Fibroblast of the aortic adventitia (primary cell): ENCODE measurements around the gene RCBTB1. TPM values are rescaled to one million over a fixed set of nuclear protein-coding genes. Genes with fewer than 3 reads are reported as not detected.

ENCODE experiments used
- DNase-seq: peaks from one replicate; pipeline ENCODE4 v3.0.0-alpha.2; 2010; ENCODE audit warnings: low read depth
- H3K4me3 ChIP-seq: 2 replicates; pipeline ENCODE4 v1.5.1; 2011; ENCODE audit warnings: low read depth, mild to moderate bottlenecking, control low read depth, low read length, moderate library complexity
- total RNA-seq: library from RNA; depleted of rRNA; stranded (reverse); fragments of >200 nt; gene quantifications from 2 replicates; pipeline ENCODE4 v1.2.3, GENCODE V29; 2012; ENCODE audit warnings: low replicate concordance
- TF ChIP-seq, protein P1 (sequence below): IDR thresholded peaks from 2 replicates; pipeline ENCODE4 v1.5.1; 2011; ENCODE audit warnings: mild to moderate bottlenecking, low read length, control low read depth, inconsistent platforms; ENCODE audit not compliant: insufficient read depth

Gene RCBTB1
- total RNA-seq, 1 donor: 24.0 TPM

DNA sequence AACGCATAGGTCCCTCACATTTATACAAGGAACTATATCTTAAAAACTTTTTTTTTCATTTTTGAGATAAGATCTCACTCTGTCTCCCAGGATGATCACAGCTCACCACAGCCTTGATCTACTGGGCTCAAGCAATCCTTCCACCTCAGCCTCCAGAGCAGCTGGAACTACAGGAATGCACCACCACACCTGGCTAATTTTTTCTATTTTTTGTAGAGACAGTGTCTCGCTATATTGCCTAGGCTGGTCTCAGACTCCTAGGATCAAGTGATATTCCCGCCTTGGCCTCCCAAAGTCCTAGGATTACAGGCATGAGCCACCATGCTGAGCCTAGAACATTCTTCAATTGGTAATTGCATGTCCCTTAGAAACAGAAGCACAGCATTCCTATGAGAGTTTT, 41.7 kb downstream of the RCBTB1 start:
- TF ChIP-seq, protein P1, sequence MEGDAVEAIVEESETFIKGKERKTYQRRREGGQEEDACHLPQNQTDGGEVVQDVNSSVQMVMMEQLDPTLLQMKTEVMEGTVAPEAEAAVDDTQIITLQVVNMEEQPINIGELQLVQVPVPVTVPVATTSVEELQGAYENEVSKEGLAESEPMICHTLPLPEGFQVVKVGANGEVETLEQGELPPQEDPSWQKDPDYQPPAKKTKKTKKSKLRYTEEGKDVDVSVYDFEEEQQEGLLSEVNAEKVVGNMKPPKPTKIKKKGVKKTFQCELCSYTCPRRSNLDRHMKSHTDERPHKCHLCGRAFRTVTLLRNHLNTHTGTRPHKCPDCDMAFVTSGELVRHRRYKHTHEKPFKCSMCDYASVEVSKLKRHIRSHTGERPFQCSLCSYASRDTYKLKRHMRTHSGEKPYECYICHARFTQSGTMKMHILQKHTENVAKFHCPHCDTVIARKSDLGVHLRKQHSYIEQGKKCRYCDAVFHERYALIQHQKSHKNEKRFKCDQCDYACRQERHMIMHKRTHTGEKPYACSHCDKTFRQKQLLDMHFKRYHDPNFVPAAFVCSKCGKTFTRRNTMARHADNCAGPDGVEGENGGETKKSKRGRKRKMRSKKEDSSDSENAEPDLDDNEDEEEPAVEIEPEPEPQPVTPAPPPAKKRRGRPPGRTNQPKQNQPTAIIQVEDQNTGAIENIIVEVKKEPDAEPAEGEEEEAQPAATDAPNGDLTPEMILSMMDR: no peak
- H3K4me3 ChIP-seq: no peak overlapping the region

DNA sequence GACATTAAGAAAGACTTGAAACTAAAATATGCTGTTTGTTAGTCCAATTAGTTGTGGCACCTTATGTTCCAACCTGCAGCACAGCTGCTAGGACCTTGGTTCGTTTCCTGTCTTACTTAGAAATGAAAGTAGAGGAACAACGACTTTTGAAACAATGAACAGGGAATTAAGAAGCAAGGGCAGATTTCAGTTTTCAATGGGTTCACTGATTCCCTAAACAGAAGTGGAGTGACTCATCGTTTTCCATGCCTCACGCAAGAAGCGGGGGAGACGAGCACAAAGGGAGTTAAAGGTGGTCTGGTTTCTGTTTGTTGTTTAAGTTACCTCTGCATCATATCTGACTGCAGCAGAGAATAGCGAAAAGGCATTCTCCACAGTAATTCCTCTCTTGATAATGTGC, 44.8 kb downstream of the RCBTB1 start:
- peak; percentile 35 for DNase-seq
- no peak overlapping the region for H3K4me3 ChIP-seq
- TF ChIP-seq, protein P1: no peak

More for the DNA sequence above, 41.7 kb downstream of the RCBTB1 start:
- no peak for DNase-seq

DNA sequence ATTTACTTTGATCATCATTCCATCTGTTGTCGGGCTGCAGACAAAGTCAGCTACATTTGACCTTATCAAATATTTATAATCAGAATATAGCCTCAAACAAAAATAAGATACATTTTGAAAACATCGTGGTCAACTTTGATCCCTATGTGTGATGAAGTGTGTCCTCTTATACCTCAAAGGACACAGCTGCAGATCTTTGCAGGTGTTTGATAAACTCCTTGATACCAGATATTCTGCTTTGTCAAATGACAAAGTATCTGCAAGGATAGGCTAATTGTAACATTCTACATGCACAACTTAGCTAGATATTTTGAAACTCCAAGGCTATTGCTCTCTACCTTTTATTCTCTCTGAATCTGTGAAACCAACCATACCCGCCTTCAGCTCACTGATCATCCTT, 45.6 kb downstream of the RCBTB1 start:
- TF ChIP-seq, protein P1: no peak
- H3K4me3 ChIP-seq: no peak overlapping the region
- no peak for DNase-seq

DNA sequence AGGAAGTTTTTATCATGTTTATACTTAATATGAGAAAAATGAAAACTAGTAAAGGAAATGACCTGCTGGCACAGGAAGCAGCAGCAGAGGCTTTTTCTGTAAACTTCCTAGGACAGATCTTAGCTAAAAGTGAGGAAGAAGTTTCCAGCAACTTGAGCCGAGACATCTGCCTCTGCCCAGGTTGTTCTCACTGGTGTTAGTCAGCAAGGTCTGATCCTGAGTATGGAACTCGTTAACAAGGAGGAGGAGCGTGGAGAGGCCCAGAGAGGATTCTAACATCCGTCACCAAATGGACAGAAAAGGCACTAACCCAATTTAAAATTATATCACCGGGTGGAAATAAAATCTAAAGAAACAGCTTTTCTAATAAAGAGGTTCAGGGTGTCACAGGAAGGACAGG, 46.0 kb downstream of the RCBTB1 start:
- no peak overlapping the region for H3K4me3 ChIP-seq
- TF ChIP-seq, protein P1: no peak
- DNase-seq: no peak

DNA sequence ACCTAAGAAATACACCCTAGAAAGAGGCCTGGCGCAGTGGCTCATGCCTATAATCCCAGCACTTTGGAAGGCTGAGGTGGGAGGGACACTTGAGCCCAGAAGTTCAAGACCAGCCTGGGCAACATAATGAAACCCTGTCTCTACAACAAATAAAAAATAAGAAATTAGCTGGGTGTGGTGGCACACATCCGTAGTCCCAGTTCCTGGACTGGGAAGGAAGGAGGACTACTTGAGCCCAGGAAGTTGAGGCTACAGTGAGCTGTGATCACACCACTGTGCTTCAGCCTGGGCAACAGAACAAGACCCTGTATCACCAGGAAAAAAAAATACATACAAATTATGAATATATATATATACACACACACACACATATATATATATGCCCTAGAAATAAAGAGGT, 47.0 kb downstream of the RCBTB1 start:
- TF ChIP-seq, protein P1: no peak
- H3K4me3 ChIP-seq: no peak overlapping the region
- no peak for DNase-seq

DNA sequence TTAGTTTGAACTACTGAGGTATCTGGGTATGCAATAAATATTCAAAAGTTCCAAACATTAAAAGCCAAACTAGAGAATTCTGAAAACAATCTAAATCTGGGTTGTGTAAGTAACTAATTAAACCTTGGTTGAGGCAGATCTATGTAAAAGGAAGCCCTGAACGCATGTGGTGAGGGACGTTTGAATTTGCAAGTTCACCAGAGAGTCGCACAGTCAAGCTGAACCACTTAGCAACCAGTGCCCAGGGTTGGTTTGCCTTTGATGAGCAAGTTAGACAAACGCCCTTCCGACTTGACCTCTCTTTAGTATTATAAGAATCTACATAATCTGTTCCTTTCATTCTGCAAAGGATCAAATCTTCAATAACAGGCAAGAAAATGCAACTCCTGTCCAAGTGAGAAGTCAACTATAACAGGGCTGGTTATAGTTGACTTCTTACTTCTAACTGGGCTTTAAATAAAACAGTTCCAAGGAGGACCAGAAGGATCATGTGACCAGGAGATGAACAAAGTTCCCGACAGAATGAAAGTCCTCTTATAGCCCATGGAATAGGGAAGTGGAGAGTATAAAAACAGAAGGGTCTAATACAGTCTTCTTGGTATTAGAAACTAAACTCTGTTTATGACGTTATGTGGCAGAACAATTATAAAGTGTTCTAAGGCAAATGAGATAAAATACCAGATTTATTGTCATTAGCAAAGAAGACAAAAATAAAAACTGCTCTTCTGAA, 49.0 kb downstream of the RCBTB1 start:
- TF ChIP-seq, protein P1: no peak
- DNase-seq: no peak
- H3K4me3 ChIP-seq: no peak overlapping the region
